T-cell (primary cell): ENCODE measurements around the gene AP1G1. TPM values are rescaled to one million over a fixed set of nuclear protein-coding genes. Genes with fewer than 3 reads are reported as not detected.

ENCODE experiments used
- ATAC-seq, 4 experiments: fragments of 200-7000 bp in 3 of 4; fragments of 150-1000 bp in 1 of 4; cut with Tn5 transposase; replicated peaks in 1 of 4; 1 replicate in 3 of 4; 2 replicates in 1 of 4; pipeline ENCODE4 v1.10.0; 2021; ENCODE audit warnings: moderate library complexity in 3 of 4, mild to moderate bottlenecking in 2 of 4, moderate number of reproducible peaks in 1 of 4
- CTCF ChIA-PET, 2 donors: fragments of 300-600 bp; sonication (Branson Sonifier 250); formaldehyde crosslinking; loops; one replicate each; lab custom pipeline; 2022; ENCODE audit warnings: antibody characterized with exemption in 2 of 2; lab: Charles Lee
- POLR2A ChIA-PET, 2 donors: fragments of 300-600 bp; sonication (Branson Sonifier 250); formaldehyde crosslinking; loops; one replicate each; lab custom pipeline; 2022; ENCODE audit warnings: antibody characterized with exemption in 2 of 2; lab: Charles Lee
- DNase-seq, 35 experiments: peaks; one replicate each; pipeline versions ENCODE4 v3.0.0 to v3.0.0-alpha.2; 2013 to 2023
- H3K27ac ChIP-seq: one replicate; pipeline ENCODE4 v1.5.1; 2013; ENCODE audit warnings: low read length
- H3K27me3 ChIP-seq, 2 experiments: replicated peaks in 1 of 2; 1 replicate in 1 of 2; 2 replicates in 1 of 2; pipeline versions ENCODE4 v1.6.1 to v1.7.0; 2013; ENCODE audit warnings: low read length in 1 of 2, mixed read lengths in 1 of 2; ENCODE audit not compliant: control insufficient read depth in 2 of 2, insufficient read depth in 2 of 2; ENCODE audit errors: extremely low read depth in 1 of 2
- H3K36me3 ChIP-seq, 2 donors: 1 replicate in 1 of 2; 2 replicates in 1 of 2; pipeline versions ENCODE4 v1.6.1 to v1.7.0; 2013; ENCODE audit warnings: low read length in 1 of 2; ENCODE audit not compliant: control insufficient read depth in 2 of 2, insufficient read depth in 1 of 2; ENCODE audit errors: extremely low read depth in 1 of 2
- H3K4me1 ChIP-seq, 2 experiments: 1 replicate in 1 of 2; 2 replicates in 1 of 2; pipeline versions ENCODE4 v1.6.1 to v1.7.0; 2013; ENCODE audit warnings: low read length in 2 of 2, mixed read lengths in 1 of 2; ENCODE audit not compliant: insufficient read depth in 2 of 2, control insufficient read depth in 1 of 2; ENCODE audit errors: extremely low read depth in 1 of 2
- H3K4me3 ChIP-seq, 2 donors: 1 replicate in 1 of 2; 2 replicates in 1 of 2; pipeline versions ENCODE4 v1.5.1 to v1.7.0; 2013; ENCODE audit warnings: mild to moderate bottlenecking in 2 of 2, low read length in 1 of 2, moderate library complexity in 1 of 2; ENCODE audit not compliant: control insufficient read depth in 1 of 2; ENCODE audit errors: extremely low read depth in 1 of 2
- H3K9me3 ChIP-seq: 2 replicates; pipeline ENCODE4 v1.7.0; 2013
- H3K27ac Mint-ChIP-seq, 2 donors: one replicate each; pipeline ENCODE4 v1.8.0; 2020 to 2021; ENCODE audit warnings: mild to moderate bottlenecking in 2 of 2, mixed read lengths in 2 of 2
- H3K27me3 Mint-ChIP-seq, 2 donors: one replicate each; pipeline ENCODE4 v1.8.0; 2021 to 2022; ENCODE audit warnings: mixed read lengths in 2 of 2
- H3K36me3 Mint-ChIP-seq: one replicate; pipeline ENCODE4 v1.8.0; 2021; ENCODE audit warnings: mixed read lengths
- H3K4me1 Mint-ChIP-seq, 3 donors: one replicate each; pipeline ENCODE4 v1.8.0; 2020 to 2022; ENCODE audit warnings: mixed read lengths in 3 of 3, mild to moderate bottlenecking in 1 of 3
- H3K4me3 Mint-ChIP-seq, 3 donors: one replicate each; pipeline ENCODE4 v1.8.0; 2020 to 2022; ENCODE audit warnings: mild to moderate bottlenecking in 3 of 3, mixed read lengths in 3 of 3, moderate library complexity in 3 of 3
- H3K9me3 Mint-ChIP-seq, 3 donors: one replicate each; pipeline ENCODE4 v1.8.0; 2020 to 2022; ENCODE audit warnings: mixed read lengths in 3 of 3
- WGBS: methylation state at CpG from one replicate; pipeline ENCODE4 v1.1.5; 2013; ENCODE audit warnings: missing lambda C conversion rate; ENCODE audit not compliant: insufficient coverage; 5-methylcytosine and 5-hydroxymethylcytosine counted together
- total RNA-seq, 35 experiments: library from RNA in 6 of 35; stranded (reverse) in 6 of 35; fragments of 120-200 nt in 1 of 35; gene quantifications; one replicate each; pipeline versions ENCODE4 v1.2.1 to v1.2.4 and lab custom pipeline; 2013 to 2026

The AP1G1 gene
- 100 to 1,000 TPM in 3 of 5 donors, 10 to 100 TPM in 2; 96.6 to 152 (median 101) TPM for total RNA-seq
- 68.9 TPM for total RNA-seq (2013)
- total RNA-seq (lab: John Stamatoyannopoulos, UW) = 117 to 219 (median 153) reads per million in 29 experiments

GRCh38 chr16:71808593-71809459 is at the start of gene AP1G1:
AP1G1 (minus strand) TSS chr16:71808834; CDS start chr16:71789479, 19,355 bp downstream.
- Histone ChIP-seq H3K27me3 (no peaks in the 10 kb centered on the region), H3K4me1 (peaks cover 17 to 44% of the 10 kb centered on the region in 2 experiments), H3K9me3 (no peaks in the 10 kb centered on the region), H3K36me3 (peaks cover 0 to 7% of the 10 kb centered on the region in 2 donors), H3K27ac (peak within 1 kb of the TSS; percentile 99), H3K4me3 (peak within 1 kb of the TSS; percentile 93 to 98)
- peak; percentile 92 to 95 (median 94) for ATAC-seq
- Mint-ChIP-seq H3K4me1 (peaks cover 35 to 48% (median 39%) of the 10 kb centered on the region in 3 donors), H3K27ac (peak within 1 kb of the TSS; percentile 99 to 100), H3K27me3 (no peaks in the 10 kb centered on the region), H3K9me3 (no peaks in the 10 kb centered on the region), H3K36me3 (peaks cover 6% of the 10 kb centered on the region), H3K4me3 (peak within 1 kb of the TSS; percentile 94 to 99 (median 98))
- POLR2A ChIA-PET = interaction anchor here (0.5 to 1.9 kb wide), 9 partner anchors 14 to 244 kb away, joined by 3 to 11 read pairs (median 4); partner anchors contain the start of genes IST1 (in 1 of the 2) and ZNF821 (in 1 of the 2)
- CTCF ChIA-PET = interaction anchor here in 1 of 2 donors (0.8 to 2.2 kb wide), 4 partner anchors 32 to 244 kb away, joined by 3 to 20 read pairs (median 6); no protein-coding TSS in a partner anchor
- under 1% methylated on average over 29 of the region's 54 CpGs for WGBS
- DNase-seq = peak; percentile 82 to 98 (median 93)

DNA sequence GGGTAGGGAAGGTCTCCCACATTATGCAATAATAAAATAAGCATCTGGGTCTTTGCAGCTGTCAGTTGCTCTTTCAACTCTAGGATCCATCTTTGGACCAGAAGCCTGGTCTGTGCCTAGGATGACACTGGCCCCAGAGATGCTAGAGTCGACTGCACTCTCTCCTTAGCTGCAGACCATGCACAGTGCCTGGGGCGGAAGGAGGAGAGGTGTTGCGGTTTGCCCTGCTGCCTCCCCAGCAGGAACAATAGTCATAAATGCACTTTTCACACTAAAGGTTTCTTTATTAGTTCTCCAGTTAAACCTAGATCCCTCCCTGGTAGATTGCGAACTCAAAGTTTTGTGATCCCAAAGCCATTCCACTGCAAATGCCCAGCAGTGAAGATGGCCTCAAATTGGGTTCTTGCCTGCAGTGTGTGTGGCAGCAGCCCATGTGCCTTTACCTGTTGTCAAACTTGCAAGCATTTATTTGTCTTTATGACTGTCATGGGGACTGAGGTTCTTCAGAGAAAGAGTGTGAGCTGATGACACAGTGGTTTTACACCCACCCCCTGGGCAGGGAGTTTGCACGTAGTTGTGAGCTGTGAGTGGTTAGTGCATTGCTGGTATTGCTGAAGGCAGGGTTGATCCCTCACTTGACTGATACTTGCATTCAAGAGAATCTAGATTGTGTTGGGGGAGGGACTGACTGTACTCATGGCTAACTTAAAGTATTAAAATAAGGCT is 47.5 kb upstream of the AP1G1 start:
- Mint-ChIP-seq H3K9me3 (no peaks in the 10 kb centered on the region), H3K4me3 (peak overlapping the region in 1 of 3 donors; percentile 47), H3K27me3 (no peaks in the 10 kb centered on the region), H3K36me3 (peaks cover 22% of the 10 kb centered on the region), H3K4me1 (peaks cover 53 to 65% (median 59%) of the 10 kb centered on the region in 3 donors), H3K27ac (peak overlapping the region; percentile 65 to 79)
- DNase-seq (peak in 21 of 35 experiments; percentile 2 to 65 (median 23)), ATAC-seq (peak; percentile 35 to 71 (median 58))
- CTCF ChIA-PET = interaction anchor here in 1 of 2 donors (1.0 to 2.8 kb wide), 2 partner anchors 25 to 27 kb away, joined by 3 to 12 read pairs; partner anchors contain the start of gene ZNF821
- H3K4me1 ChIP-seq = peaks cover 0 to 67% of the 10 kb centered on the region in 2 experiments
- H3K27me3 ChIP-seq = no peaks in the 10 kb centered on the region
- WGBS = 59% methylated on average over 3 of the region's 5 CpGs
- no peak overlapping the region for H3K4me3 ChIP-seq
- peak overlapping the region; percentile 54 for H3K27ac ChIP-seq
- H3K9me3 ChIP-seq = no peaks in the 10 kb centered on the region
- POLR2A ChIA-PET = interaction anchor here (0.5 to 0.6 kb wide), 2 partner anchors 53 to 149 kb away, joined by 3 to 5 read pairs; no protein-coding TSS in a partner anchor
- peaks cover 8 to 53% of the 10 kb centered on the region in 2 donors for H3K36me3 ChIP-seq

- no peak for DNase-seq
- Mint-ChIP-seq H3K27me3 (no peaks in the 10 kb centered on the region), H3K9me3 (no peaks in the 10 kb centered on the region), H3K4me3 (no peak overlapping the region), H3K27ac (peak overlapping the region; percentile 59 to 63), H3K4me1 (peaks cover 56 to 68% (median 66%) of the 10 kb centered on the region in 3 donors), H3K36me3 (peaks cover 24% of the 10 kb centered on the region)
- Histone ChIP-seq H3K4me1 (peaks cover 0 to 63% of the 10 kb centered on the region in 2 experiments), H3K4me3 (no peak overlapping the region), H3K27me3 (no peaks in the 10 kb centered on the region), H3K36me3 (peaks cover 10 to 60% of the 10 kb centered on the region in 2 donors), H3K9me3 (no peaks in the 10 kb centered on the region), H3K27ac (peak overlapping the region; percentile 53)
- POLR2A ChIA-PET = interaction anchor here in 1 of 2 donors (0.6 kb wide), 1 partner anchor 1771 kb away, joined by 3 read pairs; no protein-coding TSS in a partner anchor
- no peak for ATAC-seq
- CTCF ChIA-PET = interaction anchor here in 1 of 2 donors (0.5 kb wide), 1 partner anchor 1553 kb away, joined by 3 read pairs; no protein-coding TSS in a partner anchor
- WGBS = 100% methylated on average over 1 of the region's 4 CpGs
These were observed 45.8 kb upstream of the AP1G1 start for GRCh38 chr16:71854369-71854948.

- Mint-ChIP-seq H3K27me3 (no peaks in the 10 kb centered on the region), H3K4me1 (peaks cover 56 to 72% (median 67%) of the 10 kb centered on the region in 3 donors), H3K4me3 (no peak overlapping the region), H3K27ac (peak overlapping the region; percentile 8 to 63), H3K9me3 (no peaks in the 10 kb centered on the region), H3K36me3 (peaks cover 31% of the 10 kb centered on the region)
- H3K9me3 ChIP-seq = no peaks in the 10 kb centered on the region
- WGBS = no CpG with 5 or more reads among the region's 4 CpGs
- H3K27ac ChIP-seq = no peak overlapping the region
- H3K36me3 ChIP-seq = peaks cover 13 to 59% of the 10 kb centered on the region in 2 donors
- CTCF ChIA-PET = interaction anchor here (0.5 to 1.3 kb wide), 4 partner anchors 28 to 54 kb away, joined by 3 to 4 read pairs (median 3); no protein-coding TSS in a partner anchor
- ATAC-seq (no peak), DNase-seq (no peak)
- peaks cover 0 to 63% of the 10 kb centered on the region in 2 experiments for H3K4me1 ChIP-seq
- H3K27me3 ChIP-seq = no peaks in the 10 kb centered on the region
- POLR2A ChIA-PET = no interaction called here
- H3K4me3 ChIP-seq = no peak overlapping the region
These were observed 44.8 kb upstream of the AP1G1 start for GRCh38 chr16:71853413-71853812.

- H3K4me1 ChIP-seq = peaks cover 0 to 61% of the 10 kb centered on the region in 2 experiments
- DNase-seq (no peak), ATAC-seq (no peak)
- peaks cover 13 to 67% of the 10 kb centered on the region in 2 donors for H3K36me3 ChIP-seq
- no peak overlapping the region for H3K27ac ChIP-seq
- H3K4me1 Mint-ChIP-seq = peaks cover 64 to 80% (median 75%) of the 10 kb centered on the region in 3 donors
- no peak overlapping the region for H3K4me3 Mint-ChIP-seq
- no peaks in the 10 kb centered on the region for H3K27me3 Mint-ChIP-seq
- H3K27ac Mint-ChIP-seq = peak overlapping the region in 1 of 2 donors; percentile 63
- H3K27me3 ChIP-seq = no peaks in the 10 kb centered on the region
- ChIA-PET POLR2A (no interaction called here), CTCF (interaction anchor here (0.5 to 1.3 kb wide), 4 partner anchors 10 to 55 kb away, joined by 3 to 4 read pairs (median 3); no protein-coding TSS in a partner anchor)
- no peaks in the 10 kb centered on the region for H3K9me3 ChIP-seq
- no CpG with 5 or more reads among the region's 4 CpGs for WGBS
- no peak overlapping the region for H3K4me3 ChIP-seq
- H3K36me3 Mint-ChIP-seq = peaks cover 35% of the 10 kb centered on the region
- H3K9me3 Mint-ChIP-seq = no peaks in the 10 kb centered on the region
These were observed 43.9 kb upstream of the AP1G1 start for GRCh38 chr16:71852561-71852960.
